Measurements from ENCODE around the gene FGF12.

The FGF12 gene

DNA sequence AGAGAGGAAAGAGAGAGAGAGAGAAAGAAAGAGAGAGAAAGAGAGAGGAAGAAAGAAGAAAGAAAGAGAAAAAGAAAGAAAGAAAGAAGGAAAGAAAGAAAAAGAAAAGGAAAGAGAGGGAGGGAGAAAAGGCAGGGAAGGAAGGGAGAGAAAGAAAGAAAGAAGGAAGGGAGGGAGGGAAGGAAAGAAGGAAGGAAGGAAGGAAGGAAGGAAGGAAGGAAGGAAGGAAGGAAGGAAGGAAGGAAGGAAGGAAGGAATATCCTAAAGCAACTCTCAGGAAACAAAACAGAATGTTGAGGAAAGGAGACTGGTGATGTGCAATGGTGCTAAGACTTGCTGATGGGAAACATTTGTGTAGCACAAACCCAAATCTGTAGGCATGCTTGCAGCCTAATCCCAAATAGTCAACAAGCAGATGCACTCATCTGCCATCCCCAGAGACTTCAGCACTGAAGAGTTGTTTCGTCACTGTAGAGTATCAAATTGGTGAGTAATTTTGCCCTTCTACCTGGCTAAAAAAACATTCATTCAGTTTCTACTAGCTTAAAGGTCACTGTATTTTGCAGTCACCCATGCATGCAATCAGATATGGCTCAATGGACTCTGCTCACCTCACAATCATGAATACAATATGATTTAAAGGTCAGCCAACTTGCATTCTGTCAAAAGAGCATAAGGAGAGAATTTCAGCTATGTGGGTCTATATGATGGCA is 480.3 kb downstream of the FGF12 start:
- peak; percentile 13 for DNase-seq

DNA sequence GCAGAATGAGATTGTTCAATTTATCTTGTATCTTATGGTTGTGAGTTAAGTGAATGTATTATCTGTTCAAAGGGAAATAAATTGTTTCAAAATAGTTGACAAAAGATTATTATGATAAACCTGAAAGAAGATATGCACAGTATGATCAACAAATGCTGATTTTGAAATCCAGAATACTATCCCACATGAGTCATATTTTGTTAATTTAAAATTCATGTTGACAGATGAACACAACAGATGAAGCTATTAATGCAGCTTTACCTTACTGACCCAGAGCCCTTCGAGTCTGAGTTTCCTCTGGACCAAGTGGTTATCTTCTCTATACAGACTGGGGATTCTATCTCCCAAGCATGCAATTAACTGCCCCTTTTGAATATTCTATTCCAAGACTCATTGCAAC is 482.8 kb downstream of the FGF12 start:
- no peak for DNase-seq

DNA sequence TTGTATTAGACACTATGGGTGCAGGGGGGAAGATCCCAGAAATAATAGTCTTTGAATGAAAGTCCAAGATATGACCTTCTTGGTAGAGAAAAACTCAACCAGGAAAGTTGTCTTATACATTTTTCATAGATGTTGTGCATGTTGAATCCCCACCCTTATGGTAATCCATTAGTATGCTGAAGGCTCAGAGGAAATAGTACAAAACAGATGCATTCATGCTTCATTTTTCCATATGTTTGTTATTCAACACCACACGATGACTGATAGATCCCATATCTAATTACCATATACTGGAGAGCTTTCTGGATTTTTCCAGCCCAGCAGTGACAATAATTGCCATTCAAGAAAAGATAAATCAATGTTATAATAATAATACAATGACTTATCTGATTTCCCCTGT is 487.4 kb downstream of the FGF12 start:
- no peak for DNase-seq

DNA sequence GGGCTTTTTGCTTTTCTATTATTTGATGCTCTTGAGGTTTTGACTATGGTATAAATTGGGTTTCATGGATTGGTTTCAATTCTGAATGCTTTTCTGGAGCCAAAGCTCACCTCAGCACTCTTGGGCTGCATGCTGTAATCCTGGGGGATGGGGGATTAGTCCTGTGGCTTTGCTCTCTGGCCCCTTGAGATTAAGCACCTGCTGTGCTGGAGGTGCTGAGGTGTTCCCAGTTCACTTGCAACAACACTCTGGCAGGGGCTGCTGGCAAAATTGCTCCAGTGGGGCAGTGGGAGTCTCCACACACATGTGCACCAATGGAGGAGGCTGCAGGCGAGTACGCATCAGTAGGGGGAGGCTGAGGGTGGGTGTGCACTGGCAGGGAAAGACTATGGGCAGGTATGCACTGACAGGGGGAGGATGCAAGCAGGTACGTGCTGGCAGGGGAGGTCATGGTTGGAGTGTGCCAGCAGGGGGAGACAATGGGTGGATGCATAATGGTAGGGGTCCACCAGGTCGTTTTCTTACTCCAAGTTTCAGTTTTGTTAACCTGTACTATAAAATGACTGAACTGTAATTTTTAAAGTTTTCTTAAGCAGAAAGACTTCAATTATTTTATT is 489.2 kb downstream of the FGF12 start:
- DNase-seq, result no peak

DNA sequence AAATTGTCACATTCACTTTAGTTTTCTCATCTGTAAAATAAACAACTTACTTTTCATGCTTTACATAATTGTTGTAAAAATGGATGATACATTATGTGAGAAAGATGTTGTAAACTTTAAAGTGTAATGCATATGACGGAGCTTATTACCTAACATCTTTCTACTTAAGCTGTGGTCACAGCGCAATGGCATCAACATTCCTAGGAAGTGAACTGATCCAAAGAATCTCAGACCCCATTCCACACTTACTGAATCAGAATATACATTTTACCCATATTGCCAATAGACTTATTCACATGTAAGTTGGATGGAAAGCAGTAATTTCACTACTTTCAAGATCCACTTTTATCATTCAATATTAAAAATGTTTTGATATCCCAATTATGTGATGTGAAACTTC is 497.5 kb downstream of the FGF12 start:
- DNase-seq, result no peak

DNA sequence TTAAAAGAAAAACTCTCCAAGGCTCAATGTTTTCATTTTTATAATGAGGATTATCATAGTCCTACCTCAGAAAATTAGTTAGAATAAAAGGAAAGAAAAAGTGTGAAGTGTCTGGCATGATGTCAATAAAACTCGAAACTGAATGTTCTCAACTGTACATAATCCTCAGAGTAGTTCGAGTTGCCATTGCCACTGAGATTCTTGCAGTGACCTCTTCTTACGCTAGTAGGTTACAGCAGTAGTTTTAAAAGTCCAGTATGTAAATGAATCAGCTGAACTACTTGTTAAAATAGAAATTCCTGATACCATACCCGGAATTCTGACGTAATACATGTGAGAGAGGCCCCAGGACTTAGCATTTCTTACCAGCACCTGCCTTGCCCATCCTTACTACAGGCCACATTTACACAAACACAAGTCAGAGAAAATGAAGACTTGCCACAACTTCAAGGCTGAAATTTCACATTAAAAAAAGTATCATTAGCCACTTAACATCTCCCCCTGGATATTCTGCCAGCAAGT is 502.6 kb downstream of the FGF12 start:
- no peak for DNase-seq

DNA sequence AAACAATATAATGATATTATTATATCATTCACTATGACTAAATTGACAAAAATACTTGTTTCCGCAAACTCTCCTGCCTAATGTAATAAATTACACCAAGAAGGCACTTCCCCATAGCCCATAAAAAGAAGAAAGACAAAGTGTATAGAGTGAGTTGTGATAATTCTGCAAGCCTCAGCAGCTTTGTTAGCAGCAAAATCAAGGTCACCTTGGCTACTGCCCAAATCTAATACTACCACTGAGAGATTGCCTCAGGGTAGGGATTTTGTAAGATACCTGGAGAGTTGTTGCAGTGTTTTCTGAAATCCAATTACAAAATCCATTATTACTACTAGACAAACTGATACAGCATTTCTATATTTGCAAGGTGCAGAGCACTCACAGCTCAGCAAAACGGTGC is 503.5 kb downstream of the FGF12 start:
- no peak for DNase-seq

DNA sequence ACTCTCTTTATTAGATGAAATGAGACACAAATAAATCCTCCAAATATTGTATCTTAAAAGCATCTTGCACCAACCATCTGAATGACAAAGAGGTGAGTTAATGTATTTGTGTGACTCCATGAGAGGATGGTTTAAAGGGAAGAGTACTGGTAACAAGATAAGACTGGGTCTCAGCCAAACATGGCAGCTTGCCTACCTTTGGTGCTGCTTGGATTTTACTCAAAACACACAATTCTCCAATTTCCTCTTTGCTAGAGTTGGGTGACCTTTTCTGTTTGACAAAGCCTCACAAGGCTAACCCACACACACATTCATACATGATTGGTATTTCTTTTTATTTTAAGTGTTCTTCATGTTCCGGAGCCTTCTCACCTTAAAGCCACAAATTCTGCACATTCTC is 506.4 kb downstream of the FGF12 start:
- no peak for DNase-seq

DNA sequence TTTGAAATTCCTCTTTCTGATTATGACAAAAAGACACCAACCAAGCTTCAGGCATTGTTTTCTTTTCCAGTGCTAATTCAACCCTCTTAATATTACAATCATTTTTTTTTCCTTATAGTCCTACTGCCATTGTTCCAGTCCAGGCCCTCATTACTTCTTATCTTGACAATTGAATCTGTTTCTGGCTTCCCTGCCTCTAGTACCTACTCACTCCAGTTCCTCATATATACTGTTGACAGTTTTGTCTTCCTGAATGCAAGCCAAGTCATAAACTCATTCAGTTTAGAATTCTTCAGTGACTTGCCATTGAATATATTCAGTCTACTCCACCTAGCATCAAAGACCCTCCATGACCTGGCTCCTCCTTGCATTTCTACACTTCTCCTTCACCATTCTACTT is 507.4 kb downstream of the FGF12 start:
- no peak for DNase-seq

DNA sequence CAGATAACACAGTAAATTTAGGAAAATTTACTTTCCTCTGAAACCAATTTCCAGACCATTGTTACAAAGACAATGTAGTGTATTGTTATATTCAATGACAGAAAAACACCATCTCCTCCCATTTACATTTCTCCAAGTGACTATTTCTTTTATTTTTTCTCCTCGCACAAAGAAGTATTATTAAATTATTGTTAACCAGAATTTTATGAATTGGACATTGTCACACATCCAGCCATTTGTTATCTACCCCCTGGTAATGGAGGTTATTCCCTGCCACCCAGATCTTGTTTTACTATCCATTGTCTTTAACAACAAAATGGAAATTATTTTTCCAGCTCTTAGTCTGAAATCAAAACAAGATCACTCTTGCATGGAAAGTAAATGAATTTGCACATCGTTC is 511.3 kb downstream of the FGF12 start:
- DNase-seq, result no peak

DNA sequence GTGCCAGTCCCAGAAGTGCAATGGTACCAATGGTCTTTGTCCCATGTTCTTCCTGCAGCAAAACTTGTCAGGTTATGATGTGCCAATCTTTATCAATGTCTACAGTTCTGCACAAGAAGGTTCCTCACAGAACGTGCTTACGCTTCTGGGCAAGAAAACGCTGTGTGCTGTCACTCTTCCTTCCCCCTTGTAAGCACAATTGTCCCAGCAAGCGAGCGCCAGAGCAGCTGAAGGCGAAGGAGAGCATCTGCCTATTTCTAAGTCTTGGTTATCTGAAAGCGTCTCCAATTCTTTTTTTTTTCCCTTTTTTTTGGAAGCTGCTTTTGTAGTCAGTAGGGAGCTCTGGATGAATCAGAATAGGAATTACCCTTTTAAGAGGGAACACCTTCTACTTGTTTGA is 514.4 kb downstream of the FGF12 start:
- no peak for DNase-seq

DNA sequence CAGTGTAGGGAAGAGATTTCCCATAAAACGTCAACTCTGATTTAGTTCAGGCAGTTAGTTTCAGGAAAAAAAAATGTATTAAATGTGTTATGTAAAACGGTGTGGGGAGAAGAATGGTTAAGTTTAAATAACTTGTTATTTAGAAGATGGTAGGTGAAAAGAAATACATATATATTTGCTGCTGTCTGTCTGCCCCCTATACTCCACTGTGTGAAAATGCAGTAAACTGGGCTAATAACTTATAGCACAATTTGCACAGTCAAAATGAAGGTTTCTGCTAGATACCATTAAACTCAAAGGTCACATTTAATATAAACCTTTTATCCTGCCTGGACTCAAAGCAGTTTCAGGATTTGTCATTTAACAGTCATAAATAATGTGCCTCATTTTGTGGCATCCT is 515.0 kb downstream of the FGF12 start:
- peak; percentile 0 for DNase-seq

DNA sequence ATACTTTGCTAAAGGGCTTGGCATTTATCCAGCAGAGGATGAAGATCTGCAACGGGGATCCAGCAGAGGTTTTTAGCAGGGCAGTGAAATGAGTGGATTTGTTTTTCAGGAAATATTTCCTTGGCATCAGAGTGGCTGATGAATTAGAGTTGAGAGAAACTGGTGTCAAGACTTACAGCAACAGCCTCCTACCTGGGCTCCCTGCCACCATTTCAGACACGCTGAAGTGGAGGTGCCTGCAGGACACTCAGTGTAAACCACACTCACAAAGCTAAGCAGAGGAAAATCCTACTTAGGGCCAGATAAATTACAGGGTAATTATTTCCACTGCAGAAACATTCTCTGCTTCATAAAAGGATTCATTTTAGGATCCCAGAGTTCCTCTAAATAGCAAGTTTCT is 519.7 kb downstream of the FGF12 start:
- peak; percentile 46 for DNase-seq

DNA sequence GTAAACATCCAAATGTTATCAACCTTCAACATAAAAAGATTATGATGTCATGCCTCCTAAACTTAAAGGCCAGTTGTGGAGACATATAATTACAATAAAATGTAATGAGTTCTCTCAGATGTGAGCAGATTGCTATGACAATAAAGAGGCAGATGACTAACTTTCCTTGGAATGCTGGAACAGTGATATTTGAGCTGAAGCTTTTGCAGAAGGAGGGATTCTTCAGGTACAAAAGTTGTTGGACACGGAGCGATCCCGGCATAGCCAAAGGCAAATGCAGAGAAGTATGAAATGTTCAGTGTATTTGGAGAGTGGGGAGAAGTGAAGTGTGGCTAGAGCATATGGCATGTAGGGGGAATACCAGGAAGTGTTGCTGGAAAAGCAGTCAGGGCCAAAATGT is 520.1 kb downstream of the FGF12 start:
- no peak for DNase-seq

DNA sequence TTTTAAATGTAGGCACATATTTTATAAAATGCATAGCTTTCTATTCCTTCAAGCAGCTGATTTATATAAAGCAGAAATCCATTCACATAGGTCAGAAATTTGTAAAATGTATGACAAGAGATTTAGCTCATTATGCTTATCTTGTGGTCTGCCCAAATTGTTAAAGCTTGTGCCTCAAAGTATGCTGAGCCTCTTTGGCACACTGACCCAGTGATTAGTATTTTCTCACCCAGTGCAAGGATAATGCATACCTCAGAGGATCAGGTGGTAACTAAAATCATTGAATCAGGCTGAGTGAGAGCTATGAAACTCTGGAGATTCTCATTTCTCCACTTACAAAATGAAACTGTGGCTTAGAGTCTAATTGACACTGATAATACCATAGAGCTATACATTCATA is 533.3 kb downstream of the FGF12 start:
- no peak for DNase-seq

DNA sequence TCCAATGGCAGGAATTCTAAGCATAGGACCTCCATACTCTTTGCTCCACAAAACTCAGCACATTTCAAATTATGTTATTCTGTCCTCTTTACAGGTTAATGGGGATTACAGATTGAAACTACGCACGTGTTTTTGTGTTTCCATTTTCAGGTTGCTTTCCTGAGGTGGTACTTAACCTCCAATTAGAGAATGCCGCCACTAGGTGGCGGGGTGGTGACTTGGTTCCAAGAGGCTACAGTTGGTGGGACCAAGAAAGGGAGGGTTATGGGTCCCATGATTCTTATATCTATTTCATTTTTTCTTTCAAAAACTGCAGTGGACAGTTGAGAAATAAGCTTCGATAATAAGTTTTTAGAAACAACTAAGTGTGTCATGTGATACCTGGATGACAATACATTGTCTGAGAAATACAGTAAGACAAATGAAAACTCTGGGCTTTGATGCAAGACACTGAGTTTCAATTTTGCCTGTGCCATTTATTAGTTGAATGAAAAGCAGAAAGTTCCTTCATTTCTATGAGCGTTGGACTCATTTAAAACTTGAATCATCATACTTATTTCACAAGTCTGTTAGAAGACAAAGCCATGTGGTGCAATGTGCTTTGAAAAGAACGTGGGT is 539.0 kb downstream of the FGF12 start:
- DNase-seq, result peak; percentile 74

DNA sequence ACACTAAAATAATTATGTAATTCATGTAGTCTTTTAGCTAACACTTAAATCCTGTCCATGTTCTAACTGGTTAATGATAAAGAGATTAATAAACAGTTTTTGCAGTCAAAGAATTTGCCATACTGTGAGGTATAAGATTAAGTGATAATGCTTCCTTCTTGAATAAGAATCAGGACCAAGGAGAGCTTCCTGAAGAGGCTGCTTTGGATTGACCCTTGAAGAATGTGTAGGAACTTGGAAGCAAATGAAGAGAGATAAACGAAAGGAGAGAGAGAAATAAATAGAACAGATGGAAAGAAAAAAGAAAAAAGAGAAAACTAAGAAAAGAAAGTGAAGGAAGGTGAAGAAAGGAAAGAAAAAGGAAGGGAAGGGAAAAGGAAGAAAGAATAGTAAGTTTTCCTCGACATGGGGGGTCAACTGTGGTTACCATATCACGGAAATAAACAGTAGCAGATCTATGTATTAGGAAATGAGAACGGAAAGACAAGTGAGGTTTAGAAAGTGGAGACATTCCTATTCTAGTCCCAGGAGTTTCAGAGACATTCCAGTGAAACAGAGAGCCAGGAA is 539.8 kb downstream of the FGF12 start:
- no peak for DNase-seq

DNA sequence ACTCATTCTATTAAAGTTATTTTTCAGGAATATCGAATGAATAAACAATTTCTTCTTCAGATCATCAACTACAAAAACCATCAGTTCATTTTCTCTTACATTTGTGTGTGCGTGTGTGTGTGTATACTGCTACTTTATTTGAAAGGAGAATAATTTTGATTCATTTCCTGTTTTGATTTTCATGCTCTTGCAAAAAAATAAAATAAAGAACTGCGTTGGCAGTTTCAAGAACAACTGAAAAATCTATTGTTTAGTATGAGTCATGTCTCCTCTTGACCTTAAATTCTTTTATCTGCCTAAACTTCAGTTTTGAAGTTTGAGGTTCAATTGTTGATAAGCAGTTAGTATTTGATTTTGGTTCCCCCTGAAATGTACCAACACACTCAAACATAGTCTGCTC is 540.8 kb downstream of the FGF12 start:
- peak; percentile 40 for DNase-seq

DNA sequence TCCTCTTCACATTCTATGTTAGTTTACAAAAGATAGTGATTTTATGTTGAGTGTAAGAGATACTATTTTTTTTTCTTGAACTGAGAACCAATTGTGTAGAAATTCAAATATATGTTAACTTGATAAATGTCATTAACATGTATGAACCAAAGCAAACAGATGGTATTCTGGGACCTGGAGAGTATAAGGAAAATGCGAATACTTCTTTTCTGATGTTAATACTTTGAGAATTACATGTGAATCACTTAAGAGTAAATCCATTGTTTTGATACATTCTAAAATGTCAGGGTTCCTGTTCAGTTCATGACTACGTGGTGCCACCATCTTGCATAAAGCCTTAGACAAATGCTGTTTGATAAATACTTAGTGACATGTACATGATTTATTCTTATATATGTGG is 541.3 kb downstream of the FGF12 start:
- DNase-seq, result no peak

DNA sequence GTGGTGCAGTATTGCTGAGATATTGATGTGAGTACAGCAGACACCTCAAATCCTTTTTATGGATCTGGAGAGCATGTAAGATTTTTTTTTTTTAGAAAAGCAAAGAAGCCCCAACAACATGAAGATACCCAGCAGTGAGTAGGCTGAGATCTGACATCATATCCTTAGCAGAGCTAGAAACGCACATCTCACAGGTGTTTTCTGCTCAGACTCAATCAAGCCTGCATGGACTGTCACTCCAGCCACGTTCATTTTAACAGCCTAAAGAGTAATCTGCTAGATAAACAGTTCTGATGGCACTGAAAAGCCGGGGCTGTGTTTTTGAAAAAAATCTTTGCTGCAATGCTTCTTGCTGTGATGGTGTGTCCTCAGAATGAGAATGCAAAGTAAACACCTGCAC is 544.2 kb downstream of the FGF12 start:
- peak; percentile 6 for DNase-seq

DNA sequence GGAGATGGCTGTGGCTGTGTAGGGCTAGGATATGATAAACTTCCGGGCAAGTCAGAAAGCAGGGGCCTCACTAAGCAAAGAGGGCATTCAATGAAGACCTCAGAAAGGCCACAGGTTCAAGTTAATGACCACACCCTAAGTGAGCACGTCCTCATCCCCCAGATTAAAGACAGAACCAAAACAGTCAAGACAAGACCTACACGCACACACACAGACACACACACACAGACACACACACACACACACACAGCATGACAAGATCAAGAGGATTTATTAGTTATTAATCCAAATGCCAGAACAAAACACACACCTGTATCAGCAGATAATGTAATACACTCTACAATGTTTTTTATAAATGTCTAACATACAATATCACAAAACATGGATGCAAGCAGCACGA is 546.2 kb downstream of the FGF12 start:
- DNase-seq, result no peak

DNA sequence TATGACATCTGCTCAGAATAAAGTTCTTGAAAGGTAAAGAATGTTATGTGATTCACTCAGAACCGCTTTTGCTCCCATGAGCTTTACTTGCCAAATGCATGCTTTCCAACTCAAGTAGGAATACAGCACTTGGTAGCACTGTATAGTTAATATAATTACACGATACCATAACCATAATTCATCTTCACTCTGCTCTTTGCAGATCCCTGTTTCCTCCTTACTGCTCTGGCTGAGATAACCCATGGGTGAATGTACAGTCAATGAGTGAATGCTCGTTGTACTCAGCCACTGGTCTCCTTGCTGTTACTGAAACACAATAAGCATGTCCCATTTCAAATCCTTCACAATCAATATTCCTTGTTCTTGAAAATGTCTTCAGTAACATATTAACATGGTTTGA is 550.0 kb downstream of the FGF12 start:
- no peak for DNase-seq

DNA sequence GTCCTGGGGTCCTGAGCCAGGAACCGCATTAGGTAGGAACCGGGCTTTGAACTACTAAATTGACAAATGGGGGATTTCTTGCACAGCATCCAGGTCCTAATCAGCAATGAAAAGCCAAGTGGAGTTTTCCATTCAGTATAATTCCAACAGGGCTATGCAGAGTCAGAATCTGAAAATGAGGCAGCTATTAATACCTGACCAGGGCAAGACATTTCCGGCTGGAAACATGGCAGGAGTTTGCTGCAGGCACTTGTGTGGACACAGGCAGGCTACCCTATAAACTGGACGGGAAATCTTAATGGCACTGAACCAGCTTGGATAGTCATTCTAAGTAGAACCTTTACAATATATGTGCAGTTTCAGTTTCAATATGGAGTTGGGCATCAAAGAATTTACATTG is 553.1 kb downstream of the FGF12 start:
- DNase-seq, result no peak

DNA sequence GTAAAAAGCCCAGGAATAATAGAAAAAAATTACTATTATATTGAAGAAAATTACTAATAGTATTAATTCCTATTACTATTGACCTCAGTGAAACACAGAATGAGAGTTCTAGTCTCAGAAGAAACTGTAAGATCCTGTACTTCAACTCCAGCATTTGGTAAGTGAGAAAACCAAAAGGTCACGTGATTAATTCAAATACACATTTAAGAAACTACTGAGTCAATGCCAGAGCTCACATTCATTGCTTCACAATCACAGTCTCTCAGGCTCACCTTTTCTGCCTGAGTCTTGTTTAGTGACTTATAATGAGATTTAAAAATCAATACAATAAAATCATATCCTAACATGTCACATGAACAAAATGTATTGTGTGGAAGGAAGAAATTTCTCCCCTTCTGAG is 556.1 kb downstream of the FGF12 start:
- DNase-seq, result no peak
